HL-60 (cell line): Measurements from ENCODE around the gene GGTLC2.

ENCODE experiments used
- DNase-seq, 2 experiments: peaks; one replicate each; pipeline ENCODE4 v3.0.0-alpha.2; 2010 to 2020; ENCODE audit warnings: low read depth in 1 of 2, low spot score in 1 of 2
- H3K27ac ChIP-seq: fragments of 250-450 bp; sonication (Bioruptor Pico); replicated peaks from 2 replicates; pipeline ENCODE4 v1.5.1; 2020; ENCODE audit warnings: mild to moderate bottlenecking, moderate library complexity
- H3K27me3 ChIP-seq: fragments of 250-450 bp; sonication (Bioruptor Pico); 2 replicates; pipeline ENCODE4 v1.5.1; 2021; ENCODE audit warnings: mild to moderate bottlenecking, moderate library complexity; ENCODE audit not compliant: insufficient read depth, poor library complexity, severe bottlenecking
- H3K4me3 ChIP-seq: replicated peaks from 2 replicates; pipeline ENCODE4 v1.5.1; 2011; ENCODE audit warnings: mild to moderate bottlenecking, control low read depth, low read length; ENCODE audit not compliant: insufficient read depth
- GABPA ChIP-seq: IDR thresholded peaks from 2 replicates; pipeline ENCODE4 v1.6.1; 2012; ENCODE audit warnings: low read depth
- POLR2AphosphoS5 ChIP-seq: IDR thresholded peaks from 2 replicates; pipeline ENCODE4 v1.6.1; 2012; ENCODE audit warnings: low read depth
- SPI1 ChIP-seq: IDR thresholded peaks from 2 replicates; pipeline ENCODE4 v1.6.1; 2012; ENCODE audit warnings: low read depth, mild to moderate bottlenecking, borderline replicate concordance
- TF ChIP-seq, protein P1 (sequence below): IDR thresholded peaks from one replicate; pipeline ENCODE4 v1.5.1; 2011; ENCODE audit warnings: low read length, control low read depth, inconsistent platforms; ENCODE audit not compliant: insufficient read depth
- TF ChIP-seq, protein P2 (sequence below): IDR thresholded peaks from 2 replicates; pipeline ENCODE4 v1.6.1; 2012; ENCODE audit warnings: low read depth; ENCODE audit not compliant: insufficient replicate concordance

GGTLC2 gene

DNA sequence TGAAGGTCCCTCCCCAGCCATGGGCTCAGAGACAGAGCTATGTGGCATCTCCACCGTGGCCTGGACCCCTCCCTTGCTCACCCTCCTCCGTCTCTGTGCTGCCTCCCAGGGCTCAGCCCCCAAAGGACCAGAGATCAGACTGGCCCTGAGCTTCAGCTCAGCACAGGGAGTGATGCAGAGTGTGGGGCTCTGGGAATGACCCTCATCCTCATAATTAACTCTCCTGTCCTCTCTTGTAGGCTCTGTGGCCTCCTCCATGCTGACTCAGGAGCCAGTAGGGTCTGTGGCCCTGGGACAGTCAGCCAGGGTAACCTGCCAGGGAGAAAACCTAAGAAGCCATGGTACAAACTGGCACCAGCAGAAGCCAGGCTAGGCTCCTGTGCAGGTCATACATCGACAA, 28.7 kb downstream of the GGTLC2 start:
- peaks cover 3% of the 10 kb centered on the region for H3K27me3 ChIP-seq
- DNase-seq, result no peak
- no peak overlapping the region for H3K27ac ChIP-seq
- no peak overlapping the region for H3K4me3 ChIP-seq
- TF ChIP-seq, protein P1, sequence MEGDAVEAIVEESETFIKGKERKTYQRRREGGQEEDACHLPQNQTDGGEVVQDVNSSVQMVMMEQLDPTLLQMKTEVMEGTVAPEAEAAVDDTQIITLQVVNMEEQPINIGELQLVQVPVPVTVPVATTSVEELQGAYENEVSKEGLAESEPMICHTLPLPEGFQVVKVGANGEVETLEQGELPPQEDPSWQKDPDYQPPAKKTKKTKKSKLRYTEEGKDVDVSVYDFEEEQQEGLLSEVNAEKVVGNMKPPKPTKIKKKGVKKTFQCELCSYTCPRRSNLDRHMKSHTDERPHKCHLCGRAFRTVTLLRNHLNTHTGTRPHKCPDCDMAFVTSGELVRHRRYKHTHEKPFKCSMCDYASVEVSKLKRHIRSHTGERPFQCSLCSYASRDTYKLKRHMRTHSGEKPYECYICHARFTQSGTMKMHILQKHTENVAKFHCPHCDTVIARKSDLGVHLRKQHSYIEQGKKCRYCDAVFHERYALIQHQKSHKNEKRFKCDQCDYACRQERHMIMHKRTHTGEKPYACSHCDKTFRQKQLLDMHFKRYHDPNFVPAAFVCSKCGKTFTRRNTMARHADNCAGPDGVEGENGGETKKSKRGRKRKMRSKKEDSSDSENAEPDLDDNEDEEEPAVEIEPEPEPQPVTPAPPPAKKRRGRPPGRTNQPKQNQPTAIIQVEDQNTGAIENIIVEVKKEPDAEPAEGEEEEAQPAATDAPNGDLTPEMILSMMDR, result no peak
- no peak for TF ChIP-seq GABPA
- TF ChIP-seq, protein P2, sequence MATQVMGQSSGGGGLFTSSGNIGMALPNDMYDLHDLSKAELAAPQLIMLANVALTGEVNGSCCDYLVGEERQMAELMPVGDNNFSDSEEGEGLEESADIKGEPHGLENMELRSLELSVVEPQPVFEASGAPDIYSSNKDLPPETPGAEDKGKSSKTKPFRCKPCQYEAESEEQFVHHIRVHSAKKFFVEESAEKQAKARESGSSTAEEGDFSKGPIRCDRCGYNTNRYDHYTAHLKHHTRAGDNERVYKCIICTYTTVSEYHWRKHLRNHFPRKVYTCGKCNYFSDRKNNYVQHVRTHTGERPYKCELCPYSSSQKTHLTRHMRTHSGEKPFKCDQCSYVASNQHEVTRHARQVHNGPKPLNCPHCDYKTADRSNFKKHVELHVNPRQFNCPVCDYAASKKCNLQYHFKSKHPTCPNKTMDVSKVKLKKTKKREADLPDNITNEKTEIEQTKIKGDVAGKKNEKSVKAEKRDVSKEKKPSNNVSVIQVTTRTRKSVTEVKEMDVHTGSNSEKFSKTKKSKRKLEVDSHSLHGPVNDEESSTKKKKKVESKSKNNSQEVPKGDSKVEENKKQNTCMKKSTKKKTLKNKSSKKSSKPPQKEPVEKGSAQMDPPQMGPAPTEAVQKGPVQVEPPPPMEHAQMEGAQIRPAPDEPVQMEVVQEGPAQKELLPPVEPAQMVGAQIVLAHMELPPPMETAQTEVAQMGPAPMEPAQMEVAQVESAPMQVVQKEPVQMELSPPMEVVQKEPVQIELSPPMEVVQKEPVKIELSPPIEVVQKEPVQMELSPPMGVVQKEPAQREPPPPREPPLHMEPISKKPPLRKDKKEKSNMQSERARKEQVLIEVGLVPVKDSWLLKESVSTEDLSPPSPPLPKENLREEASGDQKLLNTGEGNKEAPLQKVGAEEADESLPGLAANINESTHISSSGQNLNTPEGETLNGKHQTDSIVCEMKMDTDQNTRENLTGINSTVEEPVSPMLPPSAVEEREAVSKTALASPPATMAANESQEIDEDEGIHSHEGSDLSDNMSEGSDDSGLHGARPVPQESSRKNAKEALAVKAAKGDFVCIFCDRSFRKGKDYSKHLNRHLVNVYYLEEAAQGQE, result no peak
- no peak for TF ChIP-seq SPI1
- TF ChIP-seq POLR2AphosphoS5, result no peak

DNA sequence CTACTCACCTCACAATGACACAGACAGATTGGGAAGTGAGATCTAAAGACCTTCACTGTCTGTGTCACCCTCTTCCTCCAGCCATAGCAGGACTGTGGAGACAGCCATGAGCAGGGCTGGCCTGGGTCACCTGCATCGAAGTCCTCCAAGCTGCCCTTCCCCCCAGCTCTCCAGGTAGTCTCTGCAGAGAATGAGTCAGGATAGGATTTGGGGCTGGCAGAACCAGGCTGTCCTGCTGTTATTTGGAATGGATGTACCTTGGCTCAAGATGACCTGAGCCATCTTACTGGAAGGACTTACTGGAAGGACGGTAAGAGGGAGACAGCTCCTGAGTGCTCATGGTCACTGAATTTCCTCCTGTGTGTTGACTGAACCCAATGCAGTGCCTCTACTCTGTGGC, 29.2 kb downstream of the GGTLC2 start:
- TF ChIP-seq, protein P2, result no peak
- TF ChIP-seq SPI1 (no peak), GABPA (no peak), POLR2AphosphoS5 (no peak)
- TF ChIP-seq, protein P1, result no peak
- H3K4me3 ChIP-seq, result no peak overlapping the region
- no peak for DNase-seq
- no peak overlapping the region for H3K27ac ChIP-seq
- H3K27me3 ChIP-seq, result peaks cover 3% of the 10 kb centered on the region

GRCh38 chr22:22674467-22674866, 30.1 kb downstream of the GGTLC2 start:
- Histone ChIP-seq H3K4me3 (no peak overlapping the region), H3K27ac (no peak overlapping the region), H3K27me3 (peaks cover 3% of the 10 kb centered on the region)
- no peak for DNase-seq
- TF ChIP-seq SPI1, result no peak
- TF ChIP-seq, protein P2, result no peak
- no peak for TF ChIP-seq POLR2AphosphoS5
- no peak for TF ChIP-seq GABPA
- TF ChIP-seq, protein P1, result no peak
